DOHH2 (cell line): ENCODE measurements around the gene KCNG2.

Source experiments
- H3F3A ChIP-seq: fragments of 200-600 bp; sonication (generic), shearing (Covaris generic); 2 replicates; pipeline ENCODE4 v1.6.0; 2016; ENCODE audit warnings: antibody characterized with exemption, mild to moderate bottlenecking; ENCODE audit not compliant: control insufficient read depth, insufficient read depth
- H3K27ac ChIP-seq: fragments of 200-600 bp; sonication (generic); 2 replicates; pipeline ENCODE4 v1.5.1; 2014; ENCODE audit warnings: low read depth, mild to moderate bottlenecking, low read length, moderate library complexity
- H3K27me3 ChIP-seq: fragments of 200-600 bp; sonication (generic); 2 replicates; pipeline ENCODE4 v1.6.1; 2014; ENCODE audit warnings: mild to moderate bottlenecking, low read length, mixed read lengths; ENCODE audit not compliant: control insufficient read depth
- H3K36me3 ChIP-seq: fragments of 200-600 bp; sonication (generic); 2 replicates; pipeline ENCODE4 v1.6.1; 2014; ENCODE audit warnings: mild to moderate bottlenecking, low read length, moderate library complexity, mixed read lengths; ENCODE audit not compliant: control insufficient read depth
- H3K4me1 ChIP-seq: fragments of 200-600 bp; sonication (generic); 2 replicates; pipeline ENCODE4 v1.6.1; 2014; ENCODE audit warnings: mild to moderate bottlenecking, low read length, mixed read lengths; ENCODE audit not compliant: control insufficient read depth
- H3K4me2 ChIP-seq: fragments of 200-600 bp; sonication (generic); 2 replicates; pipeline ENCODE4 v1.6.0; 2014; ENCODE audit warnings: mild to moderate bottlenecking, low read length, moderate library complexity
- H3K4me3 ChIP-seq: fragments of 200-600 bp; sonication (generic); 2 replicates; pipeline ENCODE4 v1.5.1; 2014; ENCODE audit warnings: mild to moderate bottlenecking, low read length, mixed read lengths
- H3K79me2 ChIP-seq: fragments of 200-600 bp; sonication (generic); 2 replicates; pipeline ENCODE4 v1.6.1; 2014; ENCODE audit warnings: mild to moderate bottlenecking, low read length, mixed read lengths; ENCODE audit not compliant: control insufficient read depth
- H3K9me2 ChIP-seq: fragments of 200-600 bp; sonication (generic); replicated peaks from 2 replicates; pipeline ENCODE4 v1.6.1; 2014; ENCODE audit warnings: mild to moderate bottlenecking, low read length, mixed read lengths; ENCODE audit not compliant: control insufficient read depth
- H3K9me3 ChIP-seq: fragments of 200-600 bp; sonication (generic); 2 replicates; pipeline ENCODE4 v1.6.1; 2014; ENCODE audit warnings: antibody characterized with exemption, low read length, mixed read lengths; ENCODE audit not compliant: control insufficient read depth, insufficient read depth
- H4K20me1 ChIP-seq: fragments of 200-600 bp; sonication (generic); 2 replicates; pipeline ENCODE4 v1.6.0; 2014; ENCODE audit warnings: low read depth, mild to moderate bottlenecking, antibody characterized with exemption, low read length, moderate library complexity; ENCODE audit not compliant: control insufficient read depth, insufficient read depth
- EZH2phosphoT487 ChIP-seq: fragments of 200-600 bp; sonication (generic); IDR thresholded peaks from 2 replicates; pipeline ENCODE4 v1.6.1; 2017; ENCODE audit warnings: borderline replicate concordance, mild to moderate bottlenecking, antibody characterized with exemption, low read length, moderate library complexity, mixed read lengths
- TF ChIP-seq, protein P1 (sequence below): fragments of 200-600 bp; sonication (generic); IDR thresholded peaks from one replicate; pipeline ENCODE4 v1.5.1; 2014; ENCODE audit warnings: antibody characterized with exemption, mild to moderate bottlenecking, low read depth, low read length; ENCODE audit not compliant: poor library complexity, severe bottlenecking

Gene KCNG2

DNA sequence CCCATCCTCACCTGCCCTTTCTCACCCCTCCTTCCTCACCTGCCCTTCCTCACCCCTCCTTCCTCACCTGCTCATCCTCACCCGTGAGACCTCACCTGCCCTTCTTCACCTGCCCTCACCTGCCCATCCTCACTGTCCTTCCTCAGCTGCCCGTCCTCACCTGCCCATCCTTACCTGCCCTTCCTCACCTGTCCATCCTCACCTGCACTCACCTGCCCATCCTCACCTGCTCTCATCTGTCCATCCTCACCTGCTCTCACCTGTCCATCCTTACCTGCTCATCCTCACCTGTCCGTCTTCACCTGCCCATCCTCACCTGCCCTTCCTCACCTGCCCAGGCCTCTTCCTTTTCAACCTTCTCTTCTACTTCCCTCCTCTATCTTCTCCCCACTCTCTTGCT lies 34.4 kb downstream of the KCNG2 start:
- no peaks in the 10 kb centered on the region for H3K79me2 ChIP-seq
- no peak overlapping the region for H3K4me2 ChIP-seq
- no peaks in the 10 kb centered on the region for H3F3A ChIP-seq
- TF ChIP-seq, protein P1, sequence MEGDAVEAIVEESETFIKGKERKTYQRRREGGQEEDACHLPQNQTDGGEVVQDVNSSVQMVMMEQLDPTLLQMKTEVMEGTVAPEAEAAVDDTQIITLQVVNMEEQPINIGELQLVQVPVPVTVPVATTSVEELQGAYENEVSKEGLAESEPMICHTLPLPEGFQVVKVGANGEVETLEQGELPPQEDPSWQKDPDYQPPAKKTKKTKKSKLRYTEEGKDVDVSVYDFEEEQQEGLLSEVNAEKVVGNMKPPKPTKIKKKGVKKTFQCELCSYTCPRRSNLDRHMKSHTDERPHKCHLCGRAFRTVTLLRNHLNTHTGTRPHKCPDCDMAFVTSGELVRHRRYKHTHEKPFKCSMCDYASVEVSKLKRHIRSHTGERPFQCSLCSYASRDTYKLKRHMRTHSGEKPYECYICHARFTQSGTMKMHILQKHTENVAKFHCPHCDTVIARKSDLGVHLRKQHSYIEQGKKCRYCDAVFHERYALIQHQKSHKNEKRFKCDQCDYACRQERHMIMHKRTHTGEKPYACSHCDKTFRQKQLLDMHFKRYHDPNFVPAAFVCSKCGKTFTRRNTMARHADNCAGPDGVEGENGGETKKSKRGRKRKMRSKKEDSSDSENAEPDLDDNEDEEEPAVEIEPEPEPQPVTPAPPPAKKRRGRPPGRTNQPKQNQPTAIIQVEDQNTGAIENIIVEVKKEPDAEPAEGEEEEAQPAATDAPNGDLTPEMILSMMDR: no peak
- no peak for TF ChIP-seq EZH2phosphoT487
- H3K9me3 ChIP-seq: peaks cover 4% of the 10 kb centered on the region; the same call in 1 of the 2 replicates
- H3K4me3 ChIP-seq: no peak overlapping the region
- no peak overlapping the region for H3K27ac ChIP-seq
- H3K9me2 ChIP-seq: no peaks in the 10 kb centered on the region
- H3K4me1 ChIP-seq: peaks cover under 1% of the 10 kb centered on the region
- H3K27me3 ChIP-seq: no peaks in the 10 kb centered on the region
- H3K36me3 ChIP-seq: no peaks in the 10 kb centered on the region
- H4K20me1 ChIP-seq: no peaks in the 10 kb centered on the region

GRCh38 chr18:79834834-79835233 lies 37.1 kb downstream of the KCNG2 start:
- Histone ChIP-seq H3K27me3 (no peaks in the 10 kb centered on the region), H3K9me3 (peaks cover 4% of the 10 kb centered on the region; the same call in 1 of the 2 replicates), H4K20me1 (no peaks in the 10 kb centered on the region), H3K4me2 (no peak overlapping the region), H3K4me3 (no peak overlapping the region), H3F3A (no peaks in the 10 kb centered on the region), H3K27ac (no peak overlapping the region), H3K4me1 (no peaks in the 10 kb centered on the region), H3K36me3 (no peaks in the 10 kb centered on the region), H3K9me2 (no peaks in the 10 kb centered on the region), H3K79me2 (no peaks in the 10 kb centered on the region)
- TF ChIP-seq, protein P1: no peak
- no peak for TF ChIP-seq EZH2phosphoT487

- TF ChIP-seq, protein P1: no peak
- TF ChIP-seq EZH2phosphoT487: no peak
- H4K20me1 ChIP-seq: no peaks in the 10 kb centered on the region
Measured at GRCh38 chr18:79841936-79842335, 44.2 kb downstream of the KCNG2 start.

More at GRCh38 chr18:79841936-79842335, 44.2 kb downstream of the KCNG2 start:
- Histone ChIP-seq H3K9me2 (no peaks in the 10 kb centered on the region), H3F3A (no peaks in the 10 kb centered on the region), H3K4me3 (no peak overlapping the region), H3K9me3 (no peaks in the 10 kb centered on the region), H3K36me3 (no peaks in the 10 kb centered on the region), H3K79me2 (no peaks in the 10 kb centered on the region), H3K4me2 (no peak overlapping the region), H3K27me3 (no peaks in the 10 kb centered on the region), H3K4me1 (peaks cover 12% of the 10 kb centered on the region), H3K27ac (no peak overlapping the region)
